Aorta (tissue), 5 donors: ENCODE results near the gene MUC12. TPM values are rescaled to one million over a fixed set of nuclear protein-coding genes. Genes with fewer than 3 reads are reported as not detected.

ENCODE experiments used
- ATAC-seq: fragments of 200-7000 bp; cut with Tn5 transposase; one replicate; pipeline ENCODE4 v1.9.1; 2022; ENCODE audit warnings: moderate library complexity; ENCODE audit not compliant: low FRiP score
- DNase-seq, 2 donors: peaks; one replicate each; pipeline ENCODE4 v3.0.0-alpha.2; 2020
- H3K27ac ChIP-seq, 2 donors: one replicate each; pipeline ENCODE4 v1.5.1; 2013; ENCODE audit warnings: low read length in 2 of 2, mild to moderate bottlenecking in 2 of 2, moderate library complexity in 2 of 2, control low read depth in 1 of 2, inconsistent platforms in 1 of 2, low read depth in 1 of 2
- H3K27me3 ChIP-seq, 2 donors: one replicate each; pipeline ENCODE4 v1.6.1; 2013; ENCODE audit warnings: control low read depth in 1 of 2, low read length in 1 of 2, mild to moderate bottlenecking in 1 of 2, moderate library complexity in 1 of 2; ENCODE audit not compliant: insufficient read depth in 2 of 2, control insufficient read depth in 1 of 2
- H3K36me3 ChIP-seq, 2 donors: one replicate each; pipeline ENCODE4 v1.6.1; 2013; ENCODE audit warnings: control low read depth in 1 of 2, low read length in 1 of 2, mild to moderate bottlenecking in 1 of 2; ENCODE audit not compliant: insufficient read depth in 2 of 2, control insufficient read depth in 1 of 2
- H3K4me1 ChIP-seq, 2 donors: one replicate each; pipeline ENCODE4 v1.6.1; 2013; ENCODE audit warnings: low read length in 2 of 2, control low read depth in 1 of 2, mild to moderate bottlenecking in 1 of 2, moderate library complexity in 1 of 2; ENCODE audit not compliant: insufficient read depth in 2 of 2, control insufficient read depth in 1 of 2
- H3K4me3 ChIP-seq, 2 donors: one replicate each; pipeline ENCODE4 v1.5.1; 2013; ENCODE audit warnings: low read length in 2 of 2, control low read depth in 1 of 2, mild to moderate bottlenecking in 1 of 2
- H3K9me3 ChIP-seq: one replicate; pipeline ENCODE4 v1.6.1; 2013; ENCODE audit warnings: mild to moderate bottlenecking, low read length; ENCODE audit not compliant: control insufficient read depth
- WGBS, 2 donors: extraction: QIAGEN DNeasy Blood & Tissue Kit; methylation state at CpG; one replicate each; pipeline ENCODE4 v1.1.7; 2013; 5-methylcytosine and 5-hydroxymethylcytosine counted together
- intact Hi-C, 2 donors: fragments of 100-400 bp; cut with DNase I; formaldehyde crosslinking; loops; one replicate each; pipeline versions ENCODE4 v1.14.2 to v1.15.0; 2022
- polyA plus RNA-seq, 2 donors: library from polyadenylated mRNA; stranded (reverse); fragments of 200-250 nt; gene quantifications; one replicate each; pipeline ENCODE4 v1.2.3, GENCODE V29; 2013
- total RNA-seq, 2 donors: library from RNA; stranded (reverse); fragmentation: NEBNext Ultra II Directional; extraction: Animal tissue kit (Norgen Biotek cat#: 25700); gene quantifications; one replicate each; pipeline ENCODE4 v1.2.1, GENCODE V29; 2021
- donor health status: healthy with polysubstance abuse.
- donor health status: Bipolar disorder and iron deficiency.
- donor health status: DM: no; HTN: no; CAD: no.
- donor health status: DM: no; HTN: no; CAD: no.
- donor health status: DM: yes; HTN: yes; CAD: no.

Gene MUC12
- total and polyA plus RNA-seq, 4 donors = 0.24 to 13.1 (median 1.7) TPM

- Histone ChIP-seq H3K27ac (no peak overlapping the region), H3K36me3 (no peaks in the 10 kb centered on the region), H3K27me3 (no peaks in the 10 kb centered on the region), H3K4me3 (no peak overlapping the region), H3K9me3 (no peaks in the 10 kb centered on the region), H3K4me1 (no peaks in the 10 kb centered on the region)
- DNase-seq (peak in 1 of 2 donors; percentile 43), ATAC-seq (no peak)
- intact Hi-C loops = no loop called here
- WGBS, 2 donors = 89 to 92% methylated on average over 6 of the region's 6 CpGs
Measured at GRCh38 chr7:101012931-101013330, 43.6 kb downstream of the MUC12 start.

- no peaks in the 10 kb centered on the region for H3K27me3 ChIP-seq
- no peaks in the 10 kb centered on the region for H3K9me3 ChIP-seq
- 84 to 86% methylated on average over 5 to 8 of the region's 8 CpGs for WGBS, 2 donors
- no peak overlapping the region for H3K27ac ChIP-seq
- intact Hi-C loops = no loop called here
- no peaks in the 10 kb centered on the region for H3K36me3 ChIP-seq
- ATAC-seq (no peak), DNase-seq (no peak)
- no peak overlapping the region for H3K4me3 ChIP-seq
- H3K4me1 ChIP-seq = no peaks in the 10 kb centered on the region
Measured at GRCh38 chr7:101015626-101016025, 46.3 kb downstream of the MUC12 start.

GRCh38 chr7:101017064-101017777, 47.9 kb downstream of the MUC12 start:
- intact Hi-C loops = no loop called here
- DNase-seq (peak; percentile 87 to 88), ATAC-seq (peak; percentile 73)
- 0 to 1% methylated on average over 28 to 29 of the region's 29 CpGs for WGBS, 2 donors
- Histone ChIP-seq H3K36me3 (no peaks in the 10 kb centered on the region), H3K9me3 (no peaks in the 10 kb centered on the region), H3K27ac (no peak overlapping the region), H3K4me3 (peak overlapping the region; percentile 1 to 50), H3K27me3 (no peaks in the 10 kb centered on the region), H3K4me1 (no peaks in the 10 kb centered on the region)

- ATAC-seq (peak; percentile 11), DNase-seq (no peak)
- H3K9me3 ChIP-seq = no peaks in the 10 kb centered on the region
- no peak overlapping the region for H3K4me3 ChIP-seq
- intact Hi-C loops = no loop called here
- no peak overlapping the region for H3K27ac ChIP-seq
- WGBS, 2 donors = 69 to 70% methylated on average over 12 to 14 of the region's 14 CpGs
- H3K4me1 ChIP-seq = no peaks in the 10 kb centered on the region
- no peaks in the 10 kb centered on the region for H3K27me3 ChIP-seq
- H3K36me3 ChIP-seq = no peaks in the 10 kb centered on the region
Measured at GRCh38 chr7:101018271-101019167, 49.2 kb downstream of the MUC12 start.

GRCh38 chr7:101020444-101020843, 51.1 kb downstream of the MUC12 start:
- Histone ChIP-seq H3K27ac (no peak overlapping the region), H3K9me3 (no peaks in the 10 kb centered on the region), H3K36me3 (no peaks in the 10 kb centered on the region), H3K4me3 (no peak overlapping the region), H3K4me1 (no peaks in the 10 kb centered on the region), H3K27me3 (no peaks in the 10 kb centered on the region)
- WGBS, 2 donors = 80 to 81% methylated on average over 8 of the region's 8 CpGs
- ATAC-seq = no peak
- intact Hi-C loops = no loop called here
- DNase-seq = no peak

- H3K27me3 ChIP-seq = no peaks in the 10 kb centered on the region
- intact Hi-C loops = no loop called here
- no peaks in the 10 kb centered on the region for H3K4me1 ChIP-seq
- ATAC-seq (no peak), DNase-seq (no peak)
- H3K36me3 ChIP-seq = no peaks in the 10 kb centered on the region
- WGBS, 2 donors = 69 to 70% methylated on average over 3 of the region's 3 CpGs
- H3K4me3 ChIP-seq = no peak overlapping the region
- H3K9me3 ChIP-seq = no peaks in the 10 kb centered on the region
- H3K27ac ChIP-seq = no peak overlapping the region
Measured at GRCh38 chr7:101021703-101022102, 52.3 kb downstream of the MUC12 start.

GRCh38 chr7:101023839-101024238, 54.5 kb downstream of the MUC12 start:
- intact Hi-C loops = no loop called here
- Histone ChIP-seq H3K27ac (no peak overlapping the region), H3K4me3 (no peak overlapping the region), H3K36me3 (no peaks in the 10 kb centered on the region), H3K27me3 (no peaks in the 10 kb centered on the region), H3K9me3 (no peaks in the 10 kb centered on the region), H3K4me1 (no peaks in the 10 kb centered on the region)
- 72 to 73% methylated on average over 2 of the region's 2 CpGs for WGBS, 2 donors
- no peak for DNase-seq
- ATAC-seq = no peak

- Histone ChIP-seq H3K4me1 (no peaks in the 10 kb centered on the region), H3K9me3 (no peaks in the 10 kb centered on the region), H3K4me3 (no peak overlapping the region), H3K27me3 (peaks cover 0 to 5% of the 10 kb centered on the region in 2 donors), H3K36me3 (no peaks in the 10 kb centered on the region), H3K27ac (no peak overlapping the region)
- no peak for DNase-seq
- ATAC-seq = no peak
- intact Hi-C loops = no loop called here
- WGBS, 2 donors = 7 to 12% methylated on average over 7 of the region's 7 CpGs
Measured at GRCh38 chr7:101031082-101031481, 61.7 kb downstream of the MUC12 start.
